Smooth muscle cell of the brain vasculature (primary cell): ENCODE measurements around the gene NRSN2.

Experiments
- DNase-seq: peaks from one replicate; pipeline ENCODE4 v3.0.0-alpha.2; 2012; ENCODE audit warnings: low read depth, low spot score

NRSN2 gene

GRCh38 chr20:396619-397431, 49.9 kb downstream of the NRSN2 start:
- DNase-seq: no peak

- DNase-seq: no peak
Observed at GRCh38 chr20:397432-398237, 50.7 kb downstream of the NRSN2 start.

GRCh38 chr20:399182-399707, 52.3 kb downstream of the NRSN2 start:
- DNase-seq: no peak

- DNase-seq: no peak
Observed at GRCh38 chr20:400128-400453, 53.2 kb downstream of the NRSN2 start.

- DNase-seq: no peak
Observed at GRCh38 chr20:400454-401275, 53.8 kb downstream of the NRSN2 start.

- no peak for DNase-seq
Observed at GRCh38 chr20:401682-402495, 55.0 kb downstream of the NRSN2 start.

- DNase-seq: no peak
Observed at GRCh38 chr20:402496-402885, 55.6 kb downstream of the NRSN2 start.

- no peak for DNase-seq
Observed at GRCh38 chr20:402898-403581, 56.1 kb downstream of the NRSN2 start.

- DNase-seq: no peak
Observed at GRCh38 chr20:403582-403957, 56.7 kb downstream of the NRSN2 start.

GRCh38 chr20:404088-404487, 57.2 kb downstream of the NRSN2 start:
- no peak for DNase-seq
